DMS53 treated with DMSO at 0.1 percent for 48 hours (cell line): ENCODE measurements around the gene MYH15.

Experiments
- DNase-seq: peaks from one replicate; lab custom pipeline; 2025; ENCODE audit not compliant: unreplicated experiment; lab: John Stamatoyannopoulos, UW

Gene MYH15

DNA sequence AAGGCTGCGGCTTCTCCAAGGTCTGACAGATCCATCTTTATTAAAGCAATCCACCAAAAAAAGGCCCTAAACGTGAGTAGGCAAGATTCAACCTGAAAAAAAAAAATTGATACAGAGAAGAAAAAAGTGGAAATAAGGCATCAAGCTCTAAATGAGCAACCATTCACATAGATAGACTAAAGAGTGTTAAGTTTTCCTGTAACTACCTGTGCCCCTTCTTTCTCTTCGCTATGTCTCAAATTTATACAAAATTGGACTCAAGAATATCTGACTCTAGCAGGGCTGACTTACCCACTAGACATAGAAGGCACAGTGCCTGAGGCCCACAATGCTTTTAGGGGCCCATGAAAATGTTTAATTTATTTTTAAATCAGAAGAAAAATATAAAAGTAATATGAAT lies at the start of gene MYH15:
MYH15 (minus strand) TSS at position 101 of the 400 bp plus-strand sequence; CDS start at position 35, 66 bp downstream.
- no peak for DNase-seq

DNA sequence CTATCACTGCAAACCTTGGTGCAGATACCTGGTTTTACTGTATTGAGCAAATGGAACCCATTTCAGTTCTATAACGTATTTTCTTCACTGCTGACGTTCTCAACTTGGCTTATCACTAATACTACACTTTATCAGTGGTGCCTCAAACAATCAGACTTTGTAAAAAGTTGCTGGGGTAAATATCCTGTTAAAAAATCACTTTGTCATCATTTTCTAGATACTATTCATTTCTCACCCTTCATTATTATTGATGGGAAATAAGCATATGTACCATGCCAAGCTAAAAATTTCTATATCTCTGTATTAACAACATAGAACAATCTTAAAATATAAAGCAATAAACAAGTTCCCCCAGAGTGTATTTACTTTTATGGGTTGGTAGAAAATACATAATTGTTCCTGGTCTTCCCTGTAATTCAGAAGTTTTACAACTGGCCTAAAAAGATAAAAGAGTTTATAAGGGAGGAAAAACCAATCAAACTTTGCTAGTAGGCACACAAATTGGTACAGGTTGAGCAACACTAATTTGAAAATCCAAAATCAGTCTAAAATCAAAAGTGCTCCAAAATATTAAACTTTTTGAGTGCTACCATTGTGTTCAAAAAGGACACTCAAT lies 45.7 kb upstream of the MYH15 start:
- no peak for DNase-seq

DNA sequence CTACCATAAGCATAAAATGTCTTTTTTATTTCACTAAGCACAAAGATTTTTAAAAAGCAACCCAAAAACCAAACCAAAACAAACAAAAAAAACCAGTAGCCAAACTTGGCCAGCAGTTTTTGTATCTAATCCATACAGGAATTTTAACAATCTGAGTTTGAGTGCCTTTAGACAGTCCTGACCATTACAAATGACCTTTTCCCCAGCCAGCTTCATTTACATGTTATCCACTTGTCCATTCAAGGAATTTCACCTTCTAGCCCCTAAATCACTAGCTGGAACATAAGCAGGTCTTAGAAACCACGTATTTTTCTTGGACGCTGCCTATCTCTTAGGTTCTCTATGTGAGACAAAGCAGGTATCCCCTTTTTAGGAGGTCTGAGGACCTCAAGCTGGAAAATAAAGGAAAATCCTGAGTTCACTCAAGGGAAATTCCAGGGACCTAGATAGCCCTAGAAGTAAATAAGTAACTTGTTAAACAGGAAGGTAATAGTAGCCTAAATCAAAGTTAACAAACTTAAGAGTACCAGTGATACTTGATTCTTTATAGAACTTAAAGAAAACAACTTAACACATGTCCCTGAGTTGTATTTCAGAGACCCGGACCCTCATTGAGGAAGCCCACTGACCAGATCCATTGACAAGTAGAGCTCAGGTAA lies 44.6 kb upstream of the MYH15 start:
- DNase-seq, result no peak

DNA sequence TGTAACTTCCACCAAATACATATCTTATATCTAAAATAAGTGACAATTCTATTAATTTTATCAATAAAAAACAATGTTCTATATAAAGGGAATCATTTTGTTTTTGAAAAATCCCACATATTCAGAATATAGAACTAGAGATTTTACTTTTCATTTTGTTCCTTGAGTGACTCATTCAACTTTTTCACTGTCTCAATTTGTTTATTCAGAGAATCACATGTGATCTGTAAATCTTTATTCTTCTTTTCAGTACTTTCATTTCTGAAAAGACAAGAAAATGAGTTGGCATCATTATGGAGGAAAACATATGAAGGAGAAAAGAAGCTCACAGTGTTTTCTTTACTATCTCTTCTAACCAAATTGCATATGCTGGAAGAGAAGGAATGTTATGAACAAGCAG lies 43.8 kb upstream of the MYH15 start:
- no peak for DNase-seq

DNA sequence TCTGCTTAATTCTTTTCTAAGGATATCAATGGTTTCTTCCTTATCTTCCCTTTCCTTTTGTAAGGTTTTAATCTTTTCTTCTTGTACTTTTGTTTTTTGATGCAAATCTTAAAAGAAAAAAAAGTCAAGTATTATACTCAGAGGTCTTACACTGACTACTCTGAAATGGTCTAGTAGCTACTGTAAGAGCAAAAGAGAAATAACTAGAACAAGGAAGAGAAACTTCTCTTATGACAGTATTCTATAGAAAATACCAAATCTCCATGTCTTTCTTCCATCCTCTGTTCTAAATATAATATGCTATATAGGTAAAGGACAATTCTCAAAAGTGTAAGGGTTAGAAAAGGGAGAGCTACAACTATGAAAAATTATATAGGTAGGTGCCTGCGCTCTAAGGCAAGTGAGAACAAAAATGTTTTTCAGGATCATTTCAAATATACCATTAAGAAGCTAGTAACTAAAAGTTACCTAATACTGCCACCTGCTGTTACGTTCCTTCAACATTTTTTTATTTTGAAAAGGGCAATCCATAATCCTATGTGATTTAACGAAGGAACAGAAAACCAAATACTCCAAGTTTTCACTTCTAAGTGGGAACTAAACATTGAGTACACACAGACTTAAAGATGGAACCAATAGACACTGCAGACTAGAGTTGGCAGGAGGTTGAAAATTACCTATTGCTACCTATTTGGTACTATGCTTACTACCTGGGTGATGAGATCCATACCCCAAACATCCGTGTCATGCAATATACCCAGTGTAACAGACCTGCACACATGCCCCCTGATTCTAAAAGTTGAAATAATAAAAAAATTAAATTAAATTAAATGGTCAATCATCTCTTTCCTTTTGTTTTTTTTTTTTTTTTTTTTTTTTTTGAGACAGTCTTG lies 42.1 kb upstream of the MYH15 start:
- peak; percentile 38 for DNase-seq

DNA sequence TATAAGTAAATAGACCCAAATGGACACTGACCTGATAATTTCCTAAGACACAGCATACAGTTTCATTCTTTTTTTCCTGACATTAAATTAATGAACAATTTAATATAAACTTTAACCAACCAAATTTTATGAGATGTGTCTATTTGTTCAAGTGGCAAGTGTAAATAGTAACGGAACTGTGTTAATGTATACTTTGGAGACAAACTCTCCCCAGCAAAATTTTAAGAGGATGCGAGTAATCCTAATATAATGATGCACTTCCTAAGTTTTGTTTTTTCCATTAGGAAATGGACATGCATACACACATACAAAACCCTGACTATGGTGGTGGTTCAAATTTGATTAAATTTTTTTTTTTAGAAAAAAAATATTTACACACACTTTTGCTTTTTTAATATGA lies 38.5 kb upstream of the MYH15 start:
- no peak for DNase-seq

DNA sequence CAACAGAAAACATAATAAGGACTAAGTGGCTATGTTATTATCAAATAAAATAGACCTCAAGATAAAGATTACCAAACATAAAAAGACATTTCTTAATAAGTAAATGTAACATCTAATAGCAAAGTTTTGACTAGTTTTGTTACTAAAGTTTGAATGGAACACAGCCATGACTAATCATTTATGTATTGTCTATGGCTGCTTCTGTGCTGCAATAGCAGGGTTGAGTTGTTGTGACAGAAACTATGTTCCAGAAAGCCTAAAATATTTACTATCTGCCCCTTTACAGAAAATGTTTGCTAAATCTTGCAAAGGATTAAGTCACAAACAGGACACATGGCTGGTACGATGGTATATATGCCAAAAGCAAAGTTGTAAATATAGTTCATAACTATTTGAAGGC lies 37.9 kb upstream of the MYH15 start:
- DNase-seq, result no peak

DNA sequence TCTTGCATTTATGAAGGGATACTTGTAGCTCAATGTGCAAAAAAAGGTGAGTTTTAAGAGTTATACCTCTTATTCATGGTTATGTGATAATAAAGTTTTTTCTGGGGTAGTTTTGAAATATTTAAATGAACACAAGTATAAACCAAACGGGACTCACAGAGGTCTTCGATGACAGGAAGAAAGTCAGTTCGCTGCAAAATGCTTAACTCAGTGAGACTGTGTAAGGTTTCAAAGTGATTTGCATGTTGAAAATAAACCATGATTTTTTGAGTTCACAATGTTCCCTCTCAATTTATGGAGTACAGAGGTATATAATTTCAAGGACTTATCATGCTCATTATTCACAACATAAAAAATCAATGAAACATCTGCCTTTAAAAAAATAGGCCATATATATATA lies 36.3 kb upstream of the MYH15 start:
- no peak for DNase-seq

DNA sequence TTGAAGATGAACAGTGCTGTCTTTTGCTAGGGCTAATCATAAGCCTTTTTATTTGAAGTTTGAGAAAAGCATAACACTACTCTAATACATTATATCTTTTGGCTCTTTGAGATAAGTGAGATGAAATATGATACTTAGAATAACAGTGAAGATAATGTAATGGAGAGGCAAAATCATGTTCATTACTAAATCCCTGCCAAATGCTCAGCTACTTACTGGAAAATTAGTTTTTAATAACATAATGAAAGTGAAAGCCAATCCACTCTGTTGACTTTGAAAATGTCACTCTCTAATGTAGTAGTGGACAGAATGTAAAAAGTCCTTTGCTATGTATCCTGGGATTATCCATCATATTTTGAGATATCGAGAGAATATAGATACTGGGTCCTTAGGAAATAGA lies 35.9 kb upstream of the MYH15 start:
- no peak for DNase-seq

DNA sequence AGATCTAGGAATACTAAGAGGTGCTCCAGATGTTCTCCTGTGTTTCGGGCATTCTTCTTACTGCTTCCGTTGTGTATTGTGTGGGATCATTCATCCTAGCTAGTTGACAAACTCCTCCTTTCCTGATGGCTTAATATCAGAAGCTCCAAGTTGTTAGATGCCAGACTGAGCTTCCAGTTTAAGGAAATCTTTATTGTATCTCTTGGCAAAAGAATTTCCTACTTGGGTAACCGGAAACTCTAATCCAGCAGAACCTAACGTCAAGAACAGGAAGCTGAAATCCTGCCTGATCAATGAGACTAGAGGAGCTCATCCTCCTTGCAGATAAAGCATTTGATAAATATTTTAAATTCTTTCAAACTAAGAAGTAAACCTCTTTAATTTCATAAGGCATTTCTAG lies 27.7 kb upstream of the MYH15 start:
- no peak for DNase-seq

DNA sequence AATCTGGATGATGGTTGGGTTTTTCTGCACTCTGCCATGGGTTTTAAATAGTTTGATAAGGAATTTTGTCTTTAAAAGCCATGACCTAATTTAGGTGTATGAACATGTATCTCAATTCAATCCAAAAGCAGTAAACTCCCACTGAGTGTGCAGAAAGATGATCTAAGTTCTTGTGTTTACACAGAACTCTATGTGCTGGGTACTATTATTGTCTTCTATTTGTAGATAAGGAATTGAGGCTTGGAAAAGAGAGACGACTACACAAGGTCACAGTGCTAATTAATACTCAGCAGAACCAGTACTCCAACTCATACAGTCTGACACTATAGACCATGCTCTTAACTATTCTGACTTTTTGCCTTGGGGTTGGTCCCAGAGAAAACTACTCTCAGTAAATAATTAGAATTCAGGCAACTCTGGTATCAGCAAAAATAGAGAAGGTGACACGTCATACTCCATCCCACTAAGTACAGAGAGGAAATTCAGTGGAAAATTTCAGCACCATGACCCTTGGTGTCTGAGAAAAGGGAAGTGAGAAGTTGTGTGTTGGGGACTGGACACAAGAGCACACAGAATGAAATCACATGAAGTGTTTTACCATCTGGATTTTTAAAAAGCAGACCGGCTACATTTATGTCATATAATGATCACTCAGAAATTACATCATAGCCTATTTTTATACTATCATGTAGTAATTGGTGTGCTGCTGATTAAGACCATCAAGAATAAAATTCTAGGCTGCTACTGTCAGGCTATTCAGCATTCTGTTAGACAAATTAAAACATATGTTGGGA lies 18.3 kb upstream of the MYH15 start:
- no peak for DNase-seq

DNA sequence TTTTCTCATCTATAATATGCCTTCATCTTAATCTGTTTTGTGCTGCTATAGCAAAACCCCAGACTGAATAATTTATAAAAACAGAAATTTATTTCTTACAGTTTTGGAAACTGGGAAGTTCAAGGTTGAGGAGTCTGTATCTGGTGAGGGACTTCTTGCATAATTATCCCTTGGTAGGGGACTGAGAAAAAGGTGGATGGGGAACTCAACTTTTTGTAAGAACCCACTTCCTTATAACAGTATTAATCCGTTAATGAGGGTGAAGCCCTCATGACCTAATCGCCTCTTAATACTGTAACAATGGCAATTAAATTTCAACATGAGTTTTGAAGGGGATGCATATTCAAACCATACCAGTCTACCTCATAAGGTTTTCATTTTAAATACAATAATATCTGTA lies 17.4 kb upstream of the MYH15 start:
- no peak for DNase-seq

DNA sequence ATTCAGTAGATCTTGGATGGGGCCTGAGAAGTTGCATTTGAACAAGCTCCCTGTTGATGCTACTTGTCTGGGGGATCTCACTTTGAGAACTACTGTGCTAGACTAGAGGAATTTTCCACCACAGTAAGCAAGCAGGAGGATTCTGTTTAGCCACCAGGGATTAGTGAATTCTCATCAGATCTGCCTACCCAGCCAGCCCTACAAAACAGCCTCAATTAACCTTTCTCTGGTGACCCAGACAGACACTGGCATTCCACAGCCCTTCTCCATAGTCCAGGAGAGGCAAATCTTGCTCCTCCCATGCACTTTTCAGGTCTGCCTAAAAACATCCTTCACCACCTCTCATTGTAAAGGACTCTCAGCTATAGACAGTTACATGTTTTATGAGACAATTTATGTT lies 16.7 kb upstream of the MYH15 start:
- no peak for DNase-seq

DNA sequence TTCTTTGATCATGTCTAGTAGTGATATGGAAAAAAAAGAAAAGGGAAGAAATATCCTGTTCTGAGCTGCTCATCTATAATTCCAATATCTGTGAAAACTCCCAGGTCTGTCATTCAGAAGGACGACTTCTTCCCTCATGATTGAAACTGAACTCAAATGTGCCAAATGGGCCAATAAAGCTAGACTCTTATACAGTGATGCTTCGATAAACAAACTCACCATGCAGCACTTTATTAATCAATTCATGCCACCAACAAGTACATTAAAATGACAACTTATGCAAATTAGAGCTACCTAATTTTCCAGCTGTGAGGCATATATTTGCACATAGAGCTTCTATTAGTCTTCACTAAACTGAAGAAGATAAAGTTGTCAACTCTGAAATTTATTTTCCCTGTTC lies 15.6 kb upstream of the MYH15 start:
- no peak for DNase-seq

DNA sequence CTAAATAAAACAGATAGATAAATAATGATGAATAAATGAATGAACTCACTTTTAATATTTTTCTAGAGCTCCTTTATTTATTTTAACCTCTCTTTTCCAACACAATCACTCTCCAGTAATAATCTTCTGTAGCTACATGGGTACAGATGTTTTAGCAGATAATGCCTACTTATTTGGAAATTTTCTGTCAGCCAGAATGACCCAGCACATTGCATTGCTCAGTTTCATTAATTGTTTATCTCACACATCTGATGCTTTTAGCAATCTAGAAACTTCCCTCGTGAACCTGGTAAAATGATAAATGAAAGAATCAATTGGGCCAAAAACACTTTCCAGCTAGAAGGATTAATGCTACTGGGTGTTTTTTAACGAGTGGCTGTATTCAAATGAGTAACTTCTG lies 14.9 kb upstream of the MYH15 start:
- DNase-seq, result no peak

DNA sequence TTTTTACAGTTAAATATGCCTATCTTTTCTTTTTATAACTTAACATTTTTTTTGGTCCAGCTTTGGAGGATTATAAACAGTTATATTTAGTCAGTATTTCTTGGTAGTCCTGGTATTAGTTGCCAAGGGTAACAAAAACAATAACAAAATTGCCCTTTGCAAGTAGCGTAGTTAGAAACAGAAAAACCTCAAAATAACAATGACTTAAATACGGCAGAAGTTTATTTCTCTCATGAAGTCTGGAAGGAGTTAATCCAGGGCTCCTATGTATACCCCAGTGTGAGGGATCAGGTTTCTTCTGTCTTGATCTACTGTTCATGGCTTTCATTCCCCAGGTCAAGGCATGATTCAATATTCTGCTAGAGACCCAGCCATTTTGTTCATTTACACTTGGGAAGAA lies 14.1 kb upstream of the MYH15 start:
- no peak for DNase-seq

DNA sequence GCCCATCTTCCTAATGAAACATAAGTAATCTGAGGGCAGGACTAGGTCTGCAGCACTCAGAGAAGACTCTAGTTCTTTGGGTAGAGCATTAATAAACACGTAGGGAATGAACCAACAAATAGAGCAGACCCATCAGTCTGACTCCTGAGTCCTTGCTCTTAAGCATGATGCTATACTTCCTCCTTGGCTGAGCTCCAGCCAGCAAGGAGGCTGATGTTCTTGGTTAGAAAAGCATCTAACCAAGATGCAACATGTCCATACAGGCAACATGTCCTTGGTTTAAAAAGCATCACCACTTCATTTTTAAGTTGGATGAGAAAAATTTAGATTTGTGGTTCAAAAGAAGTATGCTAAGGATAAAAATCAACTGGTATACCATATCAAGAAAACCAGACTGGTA lies 8.5 kb upstream of the MYH15 start:
- no peak for DNase-seq

DNA sequence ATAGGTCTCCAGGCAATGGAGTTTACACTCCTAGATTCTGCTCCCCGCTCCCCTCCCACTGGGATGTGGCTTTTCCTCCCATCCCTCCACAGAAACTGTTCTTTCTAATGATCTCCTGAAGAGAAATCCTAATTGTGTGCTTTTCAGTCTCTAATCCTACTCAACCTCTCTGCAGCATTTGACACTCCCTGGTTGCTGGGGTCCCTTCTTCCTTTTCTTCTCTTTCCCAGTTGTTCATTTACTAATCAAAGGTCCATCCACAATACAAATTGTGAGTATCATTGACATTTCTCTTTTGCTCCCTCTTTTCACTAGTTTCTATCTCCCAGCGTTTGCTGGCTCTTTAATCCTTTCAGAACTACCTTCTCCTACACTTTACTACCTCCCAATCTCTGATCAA lies 6.5 kb upstream of the MYH15 start:
- no peak for DNase-seq

DNA sequence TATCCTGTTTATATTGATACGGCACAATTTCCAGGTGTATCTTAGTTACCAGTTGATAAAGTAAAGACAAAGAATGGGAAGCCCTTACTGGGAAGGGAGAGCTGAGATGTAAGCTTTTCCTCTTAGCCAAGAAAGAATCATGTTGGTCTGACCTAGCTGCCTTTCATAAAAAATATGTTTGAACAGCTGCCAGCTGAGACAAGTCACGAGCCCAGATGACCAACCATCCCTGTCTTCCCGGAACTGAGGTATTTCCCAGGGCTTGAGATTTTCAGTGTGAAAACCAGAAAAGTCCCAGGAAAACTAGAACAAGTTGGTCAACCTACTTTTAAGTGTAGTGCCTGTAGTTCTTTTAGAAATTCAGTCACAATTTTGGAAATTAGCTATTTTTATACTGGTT lies 3.6 kb upstream of the MYH15 start:
- peak; percentile 72 for DNase-seq

DNA sequence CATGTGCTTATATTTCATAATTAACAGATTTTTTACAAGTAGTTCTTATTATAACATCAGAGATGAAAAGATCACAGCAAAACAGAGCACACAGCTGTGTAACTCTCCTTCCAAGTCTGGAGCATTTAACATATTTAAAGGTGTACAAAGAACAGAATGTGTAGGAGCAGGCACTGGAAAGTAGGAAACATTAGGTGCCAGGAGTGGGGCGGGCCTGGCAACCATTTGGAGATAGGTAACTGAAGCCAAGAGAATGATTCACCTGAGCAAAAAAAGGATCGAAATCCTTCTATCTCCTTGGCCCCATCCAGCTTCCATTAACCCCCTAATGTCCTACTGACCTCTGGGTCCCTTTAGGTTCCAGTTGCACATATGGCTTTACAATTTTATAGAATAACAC lies 2.3 kb upstream of the MYH15 start:
- no peak for DNase-seq

DNA sequence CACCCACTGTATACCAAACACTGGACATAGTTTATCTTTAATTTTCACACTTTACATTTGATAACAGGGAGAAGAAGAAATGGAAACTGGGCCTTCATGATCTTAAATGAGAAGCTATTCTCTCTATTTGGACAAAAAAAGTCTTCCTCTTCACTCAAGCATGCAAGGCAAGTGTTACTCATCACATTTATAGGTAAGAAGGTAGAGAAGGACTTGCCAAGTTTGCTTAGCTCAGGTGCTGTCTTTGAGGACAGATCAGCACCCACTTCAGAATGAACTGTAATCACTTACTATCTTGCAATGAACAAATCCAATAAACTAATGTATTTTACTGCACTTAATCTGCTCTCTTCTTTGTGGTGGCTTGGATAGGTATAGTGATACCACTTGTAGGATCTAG lies 1.1 kb upstream of the MYH15 start:
- no peak for DNase-seq
